AG04449 (cell line): ENCODE data around the gene DIS3L.
"Not testable (repeated sequence)": the region's sequence is repeated elsewhere in the genome, so short reads cannot be mapped to it uniquely, and the experiment has no call there.

Experiments used
- CTCF ChIA-PET: fragments of 350-600 bp; formaldehyde crosslinking; extraction: SDS; loops from one replicate; lab custom pipeline; 2021; ENCODE audit warnings: antibody characterized with exemption; lab: Yijun Ruan, JAX
- POLR2A ChIA-PET: fragments of 400-600, 350-600 bp; formaldehyde crosslinking; extraction: SDS; loops from one replicate; lab custom pipeline; 2020; ENCODE audit warnings: antibody characterized with exemption, inconsistent platforms; lab: Yijun Ruan, JAX
- DNase-seq: peaks from one replicate; pipeline ENCODE4 v3.0.0-alpha.2; 2010; ENCODE audit warnings: low read depth, low spot score
- H3K4me3 ChIP-seq: 2 replicates; pipeline ENCODE4 v1.5.1; 2011; ENCODE audit warnings: low read depth, mild to moderate bottlenecking, control low read depth, low read length
- CTCF ChIP-seq: IDR thresholded peaks from one replicate; pipeline ENCODE4 v1.5.1; 2011; ENCODE audit warnings: mild to moderate bottlenecking, moderate library complexity, low read length, control low read depth, inconsistent platforms; ENCODE audit not compliant: insufficient read depth; ENCODE audit errors: missing control alignments

Gene DIS3L

GRCh38 chr15:66369773-66370651, 76.6 kb downstream of the DIS3L start:
- no peak overlapping the region for H3K4me3 ChIP-seq
- ChIA-PET POLR2A (interaction anchor here (1.6 kb wide), 1 partner anchor 17 kb away, joined by 5 read pairs; the partner anchor contains the start of gene MAP2K1), CTCF (interaction anchor here (1.2 to 2.5 kb wide), 3 partner anchors 15 to 18 kb away, joined by 5 to 7 read pairs (median 5); partner anchors contain the start of gene MAP2K1)
- DNase-seq = no peak
- no peak for TF ChIP-seq CTCF

- H3K4me3 ChIP-seq = no peak overlapping the region
- POLR2A ChIA-PET = no interaction called here
Measured at GRCh38 chr15:66374179-66374578, 80.8 kb downstream of the DIS3L start.

GRCh38 chr15:66378814-66379430, 85.6 kb downstream of the DIS3L start:
- no peak for DNase-seq
- H3K4me3 ChIP-seq = no peak overlapping the region
- ChIA-PET POLR2A (no interaction called here), CTCF (interaction anchor here (1.0 to 1.3 kb wide), 2 partner anchors 8 to 119 kb away, joined by 3 to 5 read pairs; partner anchors contain the start of gene SNAPC5)
- TF ChIP-seq CTCF = no peak

More at GRCh38 chr15:66374179-66374578, 80.8 kb downstream of the DIS3L start:
- no peak for TF ChIP-seq CTCF
- CTCF ChIA-PET = no interaction called here
- DNase-seq = no peak

GRCh38 chr15:66381376-66381775, 88.0 kb downstream of the DIS3L start:
- CTCF ChIA-PET = interaction anchor here (10.2 kb wide), 1 partner anchor 117 kb away, joined by 112 read pairs; the partner anchor contains the start of gene SNAPC5

More at GRCh38 chr15:66381376-66381775, 88.0 kb downstream of the DIS3L start:
- POLR2A ChIA-PET, H3K4me3 ChIP-seq, DNase-seq: not testable (repeated sequence)
